ENCODE measurements around the gene RSPRY1.

DNA sequence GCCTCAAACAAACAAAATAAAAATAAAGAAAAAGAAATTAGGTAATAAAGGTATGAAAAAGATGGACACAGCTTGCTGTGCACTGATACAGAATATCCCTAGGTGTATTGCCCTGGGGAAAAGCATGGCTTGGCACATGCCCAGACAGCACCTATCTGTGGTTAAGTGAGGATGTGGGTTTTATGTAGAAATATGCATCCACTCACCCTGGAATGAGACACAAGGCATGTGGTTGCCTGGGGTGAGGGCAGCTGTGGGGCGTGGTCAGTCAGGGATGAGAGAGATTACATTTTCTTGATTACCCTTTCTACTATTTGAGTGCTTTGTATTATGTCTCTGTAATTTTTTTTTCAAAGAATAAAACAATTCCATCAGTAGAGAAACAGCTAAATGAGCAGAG is 91.5 kb downstream of the RSPRY1 start:
- TF ChIP-seq CTCF (IDR thresholded peaks at IDR 0.05) (no peak), POLR2A (IDR thresholded peaks at IDR 0.05) (no peak)

All from right lobe of liver (tissue), 4 donors.